Superior temporal gyrus (tissue), 1 donor: Measurements from ENCODE around the gene ZSWIM9.
"Not testable (repeated sequence)": the region's sequence is repeated elsewhere in the genome, so short reads cannot be mapped to it uniquely, and the experiment has no call there.

Source experiments
- DNase-seq: peaks from one replicate; pipeline ENCODE4 v3.0.0-alpha.2; 2016; ENCODE audit errors: extremely low spot score

The ZSWIM9 gene

GRCh38 chr19:48216933-48217332 lies 46.5 kb downstream of the ZSWIM9 start:
- no peak for DNase-seq

DNA sequence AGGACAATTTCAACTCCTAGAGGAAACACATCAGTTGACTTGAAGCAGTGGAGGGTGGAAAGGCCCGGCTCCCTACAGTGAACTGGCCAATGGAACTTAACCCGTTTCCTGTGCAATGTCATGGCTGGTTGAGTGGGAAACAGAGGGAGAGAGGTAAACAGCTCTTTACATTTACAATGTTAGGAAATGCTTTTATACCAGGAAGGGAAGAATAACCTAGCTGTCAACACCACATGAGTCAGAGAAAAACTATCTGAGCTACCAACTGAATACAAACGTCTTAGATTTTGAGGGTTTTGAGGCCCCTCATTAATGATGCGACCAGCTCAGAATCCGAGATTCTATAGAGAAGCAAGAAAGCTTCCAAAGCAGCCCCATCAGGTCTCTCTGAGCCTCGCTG lies 48.5 kb downstream of the ZSWIM9 start:
- no peak for DNase-seq

DNA sequence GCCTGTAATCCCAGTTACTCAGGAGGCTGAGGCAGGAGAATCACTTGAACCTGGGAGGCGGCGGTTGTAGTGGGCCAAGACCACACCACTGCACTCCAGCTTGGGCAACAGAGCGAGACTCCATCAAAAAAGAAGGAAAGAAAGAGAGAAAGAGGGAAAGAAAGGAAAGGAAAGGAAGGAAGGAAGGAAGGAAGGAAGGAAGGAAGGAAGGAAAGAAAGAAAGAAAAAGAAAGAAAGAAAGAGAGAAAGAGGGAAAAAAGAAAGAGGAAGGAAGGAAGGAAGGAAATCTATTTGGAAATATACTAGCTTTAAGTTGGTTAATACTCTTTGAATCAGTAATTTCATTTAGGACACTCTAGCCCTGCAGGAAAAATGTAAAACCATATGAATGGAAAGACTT lies 50.3 kb downstream of the ZSWIM9 start:
- not testable (repeated sequence) for DNase-seq

- DNase-seq, result no peak
Observed at GRCh38 chr19:48221628-48222027, 51.1 kb downstream of the ZSWIM9 start.

- DNase-seq, result no peak
Observed at GRCh38 chr19:48230555-48231129, 60.2 kb downstream of the ZSWIM9 start.

GRCh38 chr19:48237057-48237456 lies 66.6 kb downstream of the ZSWIM9 start:
- no peak for DNase-seq

- DNase-seq, result no peak
Observed at GRCh38 chr19:48239120-48239519, 68.6 kb downstream of the ZSWIM9 start.

DNA sequence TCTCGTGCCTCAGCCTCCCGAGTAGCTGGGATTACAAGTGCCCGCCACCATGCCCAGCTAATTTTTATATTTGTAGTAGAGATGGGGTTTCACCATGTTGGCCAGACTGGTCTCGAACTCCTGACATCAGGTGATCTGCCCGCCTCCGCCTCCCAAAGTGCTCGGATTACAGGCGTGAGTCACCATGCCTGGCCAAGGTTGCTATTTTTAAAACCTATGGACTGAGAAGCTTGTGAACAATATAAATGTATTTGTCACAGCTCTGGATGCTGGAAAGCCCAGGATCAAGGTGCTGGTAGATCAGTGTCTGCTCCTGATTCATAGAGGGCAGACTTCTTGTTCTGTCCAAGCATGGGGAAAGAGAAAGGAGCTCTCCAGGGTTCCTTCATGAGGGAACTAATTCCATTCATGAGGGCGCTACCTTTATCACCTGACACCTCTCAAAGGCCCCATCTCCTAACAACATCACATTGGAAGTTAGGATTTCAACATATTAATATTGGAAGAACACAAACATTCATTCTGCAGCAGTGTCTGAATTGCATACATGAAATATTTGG lies 69.2 kb downstream of the ZSWIM9 start:
- no peak for DNase-seq

DNA sequence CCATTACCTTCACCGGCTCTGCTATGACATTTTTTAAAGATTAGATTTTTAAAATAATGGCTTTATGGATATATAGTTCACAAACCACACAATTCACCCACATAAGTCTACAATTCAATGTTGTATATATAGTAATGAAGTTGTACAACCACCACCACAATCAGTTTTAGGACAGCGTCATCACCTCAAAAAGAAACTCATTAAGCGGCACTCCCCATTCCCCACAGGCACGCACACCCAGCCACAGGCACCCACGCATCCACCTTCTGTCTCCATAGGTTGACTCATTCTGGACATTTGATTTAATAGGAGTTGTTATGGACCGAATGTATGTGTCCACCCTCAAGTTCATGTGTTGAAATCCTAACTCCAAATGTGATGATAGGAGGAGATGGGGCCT lies 71.3 kb downstream of the ZSWIM9 start:
- DNase-seq, result not testable (repeated sequence)

DNA sequence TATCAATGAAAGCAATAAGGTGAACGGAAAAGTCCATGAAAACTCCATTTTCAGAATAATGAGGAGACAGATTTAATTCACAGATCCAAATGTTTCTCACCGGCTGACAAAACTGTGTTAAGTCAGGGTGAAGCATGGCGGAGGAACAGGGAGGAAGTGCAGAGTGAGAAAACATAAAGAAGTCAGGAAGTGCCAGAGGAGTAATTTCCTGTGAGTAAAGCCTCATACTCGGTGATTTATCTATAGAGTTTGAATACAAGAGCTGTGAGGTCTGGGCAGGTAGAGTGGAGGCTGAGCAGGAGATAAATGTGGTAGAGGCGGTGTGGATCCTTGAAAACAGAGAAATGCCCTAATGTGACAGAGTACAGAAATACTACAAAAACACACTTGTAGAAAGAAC lies 73.8 kb downstream of the ZSWIM9 start:
- no peak for DNase-seq

GRCh38 chr19:48246101-48246500 lies 75.6 kb downstream of the ZSWIM9 start:
- no peak for DNase-seq

DNA sequence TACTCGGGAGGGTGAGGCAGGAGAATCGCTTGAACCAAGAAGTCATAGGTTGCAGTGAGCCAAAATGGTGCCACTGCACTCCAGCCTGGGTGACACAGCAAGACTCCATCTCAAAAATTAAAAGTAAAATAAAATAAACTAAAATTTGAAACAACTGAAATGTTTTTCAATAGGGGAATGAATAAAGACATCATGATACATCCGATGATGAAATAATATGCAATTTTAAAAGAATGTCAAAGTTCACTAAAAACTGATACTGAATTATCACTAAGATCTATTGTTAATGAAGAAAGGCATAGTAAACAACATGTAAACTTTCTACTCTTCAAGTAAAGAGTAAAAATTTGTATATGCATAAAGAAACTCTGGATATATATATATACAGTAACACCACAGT lies 76.7 kb downstream of the ZSWIM9 start:
- no peak for DNase-seq
